GM23248 (cell line): Measurements from ENCODE around the gene NFE2L3. TPM values are rescaled to one million over a fixed set of nuclear protein-coding genes. Genes with fewer than 3 reads are reported as not detected.

Experiments
- DNase-seq: peaks from one replicate; pipeline ENCODE4 v3.0.0-alpha.2; 2015
- H2AFZ ChIP-seq: fragments of 200-600 bp; sonication (generic); 2 replicates; pipeline ENCODE4 v1.6.1; 2016; ENCODE audit warnings: antibody characterized with exemption
- H3F3A ChIP-seq: fragments of 200-600 bp; sonication (generic); 2 replicates; pipeline ENCODE4 v1.6.1; 2016; ENCODE audit warnings: mild to moderate bottlenecking, antibody characterized with exemption, mixed run types; ENCODE audit not compliant: insufficient read depth
- H3K27ac ChIP-seq: fragments of 200-600 bp; sonication (generic); 2 replicates; pipeline ENCODE4 v1.5.1; 2016; ENCODE audit warnings: mild to moderate bottlenecking
- H3K27me3 ChIP-seq: fragments of 200-600 bp; sonication (generic); replicated peaks from 2 replicates; pipeline ENCODE4 v1.6.1; 2016; ENCODE audit warnings: mild to moderate bottlenecking; ENCODE audit not compliant: insufficient read depth
- H3K36me3 ChIP-seq: fragments of 200-600 bp; sonication (generic); 2 replicates; pipeline ENCODE4 v1.6.1; 2016; ENCODE audit warnings: low read depth, mild to moderate bottlenecking
- H3K4me1 ChIP-seq: fragments of 200-600 bp; sonication (generic); 2 replicates; pipeline ENCODE4 v1.6.1; 2016; ENCODE audit warnings: mild to moderate bottlenecking; ENCODE audit not compliant: insufficient read depth
- H3K4me2 ChIP-seq: fragments of 200-600 bp; sonication (generic); one replicate; pipeline ENCODE4 v1.6.1; 2016; ENCODE audit warnings: mild to moderate bottlenecking; ENCODE audit not compliant: unreplicated experiment
- H3K4me3 ChIP-seq: fragments of 200-600 bp; sonication (generic); 2 replicates; pipeline ENCODE4 v1.5.1; 2016; ENCODE audit warnings: mild to moderate bottlenecking
- H3K79me2 ChIP-seq: fragments of 200-600 bp; sonication (generic); 2 replicates; pipeline ENCODE4 v1.6.1; 2016; ENCODE audit warnings: mild to moderate bottlenecking; ENCODE audit not compliant: insufficient read depth
- H3K9ac ChIP-seq: fragments of 200-600 bp; sonication (generic); 2 replicates; pipeline ENCODE4 v1.6.1; 2016; ENCODE audit warnings: mild to moderate bottlenecking
- H3K9me2 ChIP-seq: fragments of 200-600 bp; sonication (generic); 2 replicates; pipeline ENCODE4 v1.6.1; 2016; ENCODE audit warnings: mixed run types, mild to moderate bottlenecking, moderate library complexity; ENCODE audit not compliant: insufficient read depth
- H3K9me3 ChIP-seq: fragments of 200-600 bp; sonication (generic); one replicate; pipeline ENCODE4 v1.6.1; 2017; ENCODE audit warnings: low read depth
- H4K20me1 ChIP-seq: fragments of 200-600 bp; sonication (generic); 2 replicates; pipeline ENCODE4 v1.6.0; 2016; ENCODE audit not compliant: insufficient read depth
- EZH2 ChIP-seq: fragments of 200-600 bp; sonication (generic); IDR thresholded peaks from 2 replicates; pipeline ENCODE4 v1.6.1; 2018; ENCODE audit warnings: antibody characterized with exemption, mild to moderate bottlenecking; ENCODE audit not compliant: insufficient read depth, poor library complexity, severe bottlenecking
- EZH2phosphoT487 ChIP-seq: fragments of 200-600 bp; sonication (generic); IDR thresholded peaks from 2 replicates; pipeline ENCODE4 v1.6.1; 2018; ENCODE audit warnings: antibody characterized with exemption, moderate library complexity, mild to moderate bottlenecking, low read depth; ENCODE audit not compliant: insufficient read depth
- WGBS, 2 experiments: methylation state at CpG; one replicate each; pipeline ENCODE4 v1.1.6; 2015 to 2017; ENCODE audit warnings: low lambda C conversion rate in 2 of 2, low coverage in 1 of 2; ENCODE audit errors: missing lambda C conversion rate in 2 of 2; 5-methylcytosine and 5-hydroxymethylcytosine counted together
- in situ Hi-C: fragments of 300-500 bp; cut with MboI; formaldehyde crosslinking; loops from 2 replicates; pipeline ENCODE4 v1.15.0; 2020
- polyA plus RNA-seq: library from polyadenylated mRNA; unstranded; fragments of >200 nt; fragmentation: Nextera tagmentation; extraction: Ambion mirVana; gene quantifications from 2 replicates; pipeline ENCODE4 v1.2.1, GENCODE V29; 2016
- total RNA-seq: library from RNA; depleted of rRNA; stranded (reverse); fragments of >200 nt; shearing (Covaris generic); gene quantifications from 2 replicates; pipeline ENCODE4 v1.2.3, GENCODE V29; 2014

Gene NFE2L3
- total and polyA plus RNA-seq, 2 experiments from 2014 or later: 0.70 to 1.4 TPM

- Histone ChIP-seq H3F3A (peaks cover 94% of the 10 kb centered on the region), H3K4me1 (0 out of 2 replicates have a peak, but pooled peaks cover 9% of the 10 kb centered on the region), H3K9me3 (no peaks in the 10 kb centered on the region), H3K9ac (no peak overlapping the region), H3K4me2 (no peak overlapping the region), H3K36me3 (peaks cover 87% of the 10 kb centered on the region), H3K27ac (no peak overlapping the region), H3K4me3 (no peak overlapping the region), H2AFZ (no peak overlapping the region), H3K9me2 (no peaks in the 10 kb centered on the region), H3K27me3 (no peaks in the 10 kb centered on the region), H3K79me2 (peaks cover 63% of the 10 kb centered on the region), H4K20me1 (peaks cover 20% of the 10 kb centered on the region; the same call in 1 of the 2 replicates)
- TF ChIP-seq EZH2phosphoT487 (no peak), EZH2 (no peak)
- in situ Hi-C loops: loop anchor here (10.0 kb wide), 1 partner anchor 974 kb away; the partner anchor contains the start of gene HOXA9
- WGBS, 2 experiments: 97 to 100% methylated on average over 1 of the region's 1 CpG
- DNase-seq: no peak
These were observed 38.4 kb downstream of the NFE2L3 start for GRCh38 chr7:26190417-26190869.

- peaks cover 94% of the 10 kb centered on the region for H3K36me3 ChIP-seq
- no peak overlapping the region for H2AFZ ChIP-seq
- H3K9me3 ChIP-seq: no peaks in the 10 kb centered on the region
- H3K9ac ChIP-seq: no peak overlapping the region
- H3K27me3 ChIP-seq: no peaks in the 10 kb centered on the region
- peaks cover 73% of the 10 kb centered on the region for H3K79me2 ChIP-seq
- peaks cover 19% of the 10 kb centered on the region for H3K4me1 ChIP-seq
- H4K20me1 ChIP-seq: peaks cover 27% of the 10 kb centered on the region; the same call in 1 of the 2 replicates
- peaks cover 94% of the 10 kb centered on the region for H3F3A ChIP-seq
- 80 to 83% methylated on average over 7 of the region's 7 CpGs for WGBS, 2 experiments
- no peak for DNase-seq
- no peak overlapping the region for H3K4me3 ChIP-seq
- H3K27ac ChIP-seq: no peak overlapping the region
- in situ Hi-C loops: loop anchor here (10.0 kb wide), 1 partner anchor 973 kb away; the partner anchor contains the start of gene HOXA9
- no peaks in the 10 kb centered on the region for H3K9me2 ChIP-seq
- no peak overlapping the region for H3K4me2 ChIP-seq
- no peak for TF ChIP-seq EZH2
- no peak for TF ChIP-seq EZH2phosphoT487
These were observed 39.4 kb downstream of the NFE2L3 start for GRCh38 chr7:26191233-26191973.

GRCh38 chr7:26191974-26192479 is 40.0 kb downstream of the NFE2L3 start:
- Histone ChIP-seq H3K36me3 (peaks cover 99% of the 10 kb centered on the region), H3K4me2 (no peak overlapping the region), H3K9ac (no peak overlapping the region), H4K20me1 (peaks cover 33% of the 10 kb centered on the region), H3K4me1 (peaks cover 23% of the 10 kb centered on the region), H3K27ac (no peak overlapping the region), H3K9me2 (no peaks in the 10 kb centered on the region), H3K9me3 (no peaks in the 10 kb centered on the region), H3K79me2 (peaks cover 79% of the 10 kb centered on the region), H3F3A (peaks cover 94% of the 10 kb centered on the region), H2AFZ (no peak overlapping the region), H3K27me3 (no peaks in the 10 kb centered on the region), H3K4me3 (no peak overlapping the region)
- TF ChIP-seq EZH2phosphoT487 (no peak), EZH2 (no peak)
- WGBS, 2 experiments: 96 to 100% methylated on average over 1 of the region's 1 CpG
- in situ Hi-C loops: loop anchor here (10.0 kb wide), 1 partner anchor 973 kb away; the partner anchor contains the start of gene HOXA9
- DNase-seq: no peak

- Histone ChIP-seq H3K27ac (no peak overlapping the region), H3K9me3 (no peaks in the 10 kb centered on the region), H3K4me2 (no peak overlapping the region), H2AFZ (no peak overlapping the region), H3K9ac (no peak overlapping the region), H3K79me2 (peaks cover 85% of the 10 kb centered on the region), H3K4me3 (no peak overlapping the region), H4K20me1 (peaks cover 39% of the 10 kb centered on the region), H3K4me1 (peaks cover 25% of the 10 kb centered on the region), H3K36me3 (peaks cover 100% of the 10 kb centered on the region), H3K27me3 (no peaks in the 10 kb centered on the region), H3K9me2 (no peaks in the 10 kb centered on the region), H3F3A (peaks cover 94% of the 10 kb centered on the region)
- WGBS, 2 experiments: 81 to 87% methylated on average over 3 of the region's 3 CpGs
- TF ChIP-seq EZH2: no peak
- no peak for TF ChIP-seq EZH2phosphoT487
- DNase-seq: no peak
- in situ Hi-C loops: loop anchor here (10.0 kb wide), 1 partner anchor 972 kb away; the partner anchor contains the start of gene HOXA9
These were observed 40.6 kb downstream of the NFE2L3 start for GRCh38 chr7:26192485-26193087.
